Endodermal cell (in vitro differentiated cells): ENCODE results near the gene RBBP8. TPM values are rescaled to one million over a fixed set of nuclear protein-coding genes. Genes with fewer than 3 reads are reported as not detected.
"Not testable (repeated sequence)": the region's sequence is repeated elsewhere in the genome, so short reads cannot be mapped to it uniquely, and the experiment has no call there.

Source experiments
- DNase-seq: peaks from one replicate; pipeline ENCODE4 v3.0.0-alpha.2; 2017
- H3K27ac ChIP-seq: 2 replicates; pipeline ENCODE4 v1.5.1; 2013; ENCODE audit warnings: mild to moderate bottlenecking, low read depth, low read length, moderate library complexity
- H3K27me3 ChIP-seq: 2 replicates; pipeline ENCODE4 v1.6.1; 2013; ENCODE audit warnings: mild to moderate bottlenecking, low read length, moderate library complexity; ENCODE audit not compliant: insufficient read depth, control insufficient read depth, poor library complexity, severe bottlenecking
- H3K36me3 ChIP-seq: 2 replicates; pipeline ENCODE4 v1.7.0; 2013; ENCODE audit warnings: mild to moderate bottlenecking, low read length, moderate library complexity; ENCODE audit not compliant: control insufficient read depth, insufficient read depth
- H3K4me1 ChIP-seq: one replicate; pipeline ENCODE4 v1.7.0; 2013; ENCODE audit warnings: low read length; ENCODE audit not compliant: control insufficient read depth, insufficient read depth
- H3K4me3 ChIP-seq: 2 replicates; pipeline ENCODE4 v1.5.1; 2013; ENCODE audit warnings: mild to moderate bottlenecking, low read length, moderate library complexity
- H3K9ac ChIP-seq: 2 replicates; pipeline ENCODE4 v1.6.1; 2013; ENCODE audit warnings: mild to moderate bottlenecking, low read length, moderate library complexity; ENCODE audit not compliant: poor library complexity, severe bottlenecking; ENCODE audit errors: extremely low read depth
- H3K9me3 ChIP-seq: 2 replicates; pipeline ENCODE4 v1.6.1; 2013; ENCODE audit warnings: mild to moderate bottlenecking, low read length, moderate library complexity; ENCODE audit not compliant: control insufficient read depth
- H3K27ac Mint-ChIP-seq: 2 replicates; pipeline ENCODE4 v1.8.0; 2020; ENCODE audit warnings: mixed read lengths
- H3K27me3 Mint-ChIP-seq: 2 replicates; pipeline ENCODE4 v1.8.0; 2021; ENCODE audit warnings: mild to moderate bottlenecking, mixed read lengths; ENCODE audit not compliant: insufficient read depth
- H3K36me3 Mint-ChIP-seq: 2 replicates; pipeline ENCODE4 v1.8.0; 2020; ENCODE audit warnings: low read depth, mixed read lengths
- H3K4me1 Mint-ChIP-seq: 2 replicates; pipeline ENCODE4 v1.8.0; 2020; ENCODE audit warnings: mixed read lengths
- H3K4me3 Mint-ChIP-seq: 2 replicates; pipeline ENCODE4 v1.8.0; 2020; ENCODE audit warnings: mild to moderate bottlenecking, moderate library complexity, mixed read lengths
- H3K9me3 Mint-ChIP-seq: 2 replicates; pipeline ENCODE4 v1.8.0; 2020; ENCODE audit warnings: mild to moderate bottlenecking, mixed read lengths
- CTCF ChIP-seq: fragments of 200-600 bp; sonication (generic); conservative IDR thresholded peaks from 2 replicates; pipeline ENCODE4 v1.5.0; 2021; ENCODE audit warnings: antibody characterized with exemption, mild to moderate bottlenecking
- WGBS, 2 experiments: methylation state at CpG; one replicate each; pipeline versions ENCODE4 v1.1.5 to v1.1.7; 2013; ENCODE audit warnings: missing lambda C conversion rate in 2 of 2, mixed read lengths in 1 of 2; ENCODE audit not compliant: insufficient coverage in 1 of 2, insufficient read length in 1 of 2; 5-methylcytosine and 5-hydroxymethylcytosine counted together
- total RNA-seq, 2 donors: library from RNA; stranded (reverse); fragmentation: NEBNext Ultra II Directional in 1 of 2; extraction: Animal tissue kit (Norgen Biotek cat#: 25700) in 1 of 2; gene quantifications; 2 replicates in 1 of 2; 3 replicates in 1 of 2; pipeline ENCODE4 v1.2.1, GENCODE V29; 2021

Gene RBBP8
- total RNA-seq, 2 donors from 2014 or later, result 44.3 to 55.5 TPM

- Mint-ChIP-seq H3K4me1 (no peaks in the 10 kb centered on the region), H3K36me3 (peaks cover 28% of the 10 kb centered on the region), H3K27ac (no peak overlapping the region), H3K4me3 (no peak overlapping the region), H3K27me3 (no peaks in the 10 kb centered on the region), H3K9me3 (no peaks in the 10 kb centered on the region)
- Histone ChIP-seq H3K9me3 (no peaks in the 10 kb centered on the region), H3K4me1 (no peaks in the 10 kb centered on the region), H3K4me3 (no peak overlapping the region), H3K27ac (no peak overlapping the region), H3K9ac (no peak overlapping the region), H3K36me3 (peaks cover 71% of the 10 kb centered on the region), H3K27me3 (no peaks in the 10 kb centered on the region)
- no peak for DNase-seq
- WGBS, 2 experiments, result 50 to 53% methylated on average over 2 of the region's 2 CpGs
- TF ChIP-seq CTCF, result no peak
Measured at GRCh38 chr18:22946846-22947245, 13.7 kb downstream of the RBBP8 start.

GRCh38 chr18:22951823-22952222, 18.7 kb downstream of the RBBP8 start:
- Histone ChIP-seq H3K4me3 (no peak overlapping the region), H3K9me3 (no peaks in the 10 kb centered on the region), H3K27ac (no peak overlapping the region), H3K4me1 (no peaks in the 10 kb centered on the region), H3K9ac (no peak overlapping the region), H3K36me3 (peaks cover 85% of the 10 kb centered on the region), H3K27me3 (no peaks in the 10 kb centered on the region)
- Mint-ChIP-seq H3K4me3 (no peak overlapping the region), H3K4me1 (peaks cover 2% of the 10 kb centered on the region), H3K27me3 (no peaks in the 10 kb centered on the region), H3K36me3 (peaks cover 59% of the 10 kb centered on the region), H3K27ac (no peak overlapping the region), H3K9me3 (no peaks in the 10 kb centered on the region)
- DNase-seq, result no peak
- 60 to 87% methylated on average over 1 of the region's 1 CpG for WGBS, 2 experiments
- no peak for TF ChIP-seq CTCF

- no peaks in the 10 kb centered on the region for H3K27me3 Mint-ChIP-seq
- no peak for DNase-seq
- Histone ChIP-seq H3K36me3 (peaks cover 87% of the 10 kb centered on the region), H3K4me3 (no peak overlapping the region), H3K4me1 (no peaks in the 10 kb centered on the region), H3K27me3 (no peaks in the 10 kb centered on the region), H3K27ac (no peak overlapping the region), H3K9me3 (no peaks in the 10 kb centered on the region), H3K9ac (no peak overlapping the region)
- no peaks in the 10 kb centered on the region for H3K9me3 Mint-ChIP-seq
- H3K36me3 Mint-ChIP-seq, result peaks cover 62% of the 10 kb centered on the region
- no peak overlapping the region for H3K27ac Mint-ChIP-seq
- peaks cover 2% of the 10 kb centered on the region for H3K4me1 Mint-ChIP-seq
- WGBS, 2 experiments, result 83% methylated on average over 1 of the region's 3 CpGs; no CpG with 5 or more reads in 1 of the 2 experiments
- no peak for TF ChIP-seq CTCF
- H3K4me3 Mint-ChIP-seq, result no peak overlapping the region
Measured at GRCh38 chr18:22952525-22952924, 19.4 kb downstream of the RBBP8 start.

- H3K4me1 Mint-ChIP-seq, result not testable (repeated sequence)
- peaks cover 89% of the 10 kb centered on the region for H3K36me3 ChIP-seq
- 92 to 94% methylated on average over 3 to 4 of the region's 4 CpGs for WGBS, 2 experiments
Measured at GRCh38 chr18:22953982-22954381, 20.9 kb downstream of the RBBP8 start.

More at GRCh38 chr18:22953982-22954381, 20.9 kb downstream of the RBBP8 start:
- DNase-seq, H3K4me1 ChIP-seq, H3K4me3 Mint-ChIP-seq, H3K9me3 Mint-ChIP-seq, H3K27ac ChIP-seq, H3K4me3 ChIP-seq, H3K27ac Mint-ChIP-seq, H3K9ac ChIP-seq, H3K9me3 ChIP-seq, H3K27me3 ChIP-seq, H3K27me3 Mint-ChIP-seq: not testable (repeated sequence)
- peaks cover 69% of the 10 kb centered on the region for H3K36me3 Mint-ChIP-seq
